NB4 (cell line): ENCODE data around the gene TYW1.
"Not testable (repeated sequence)": the region's sequence is repeated elsewhere in the genome, so short reads cannot be mapped to it uniquely, and the experiment has no call there.

Source experiments
- CTCF ChIP-seq: IDR thresholded peaks from one replicate; pipeline ENCODE4 v1.5.1; 2012; ENCODE audit warnings: low read depth, low read length
- POLR2A ChIP-seq: IDR thresholded peaks from 2 replicates; pipeline ENCODE4 v1.6.1; 2011; ENCODE audit warnings: mild to moderate bottlenecking; ENCODE audit not compliant: insufficient read length; ENCODE audit errors: extremely low read depth

GRCh38 chr7:67266070-67266469 lies 269.4 kb downstream of the TYW1 start:
- TF ChIP-seq CTCF, POLR2A: not testable (repeated sequence)
